Activated T-cell treated with anti-CD3 and anti-CD28 coated beads, Interleukin-2, amount 50 U/mL, for 72 hours (primary cell): Measurements from ENCODE around the gene ADCY5. TPM values are rescaled to one million over a fixed set of nuclear protein-coding genes. Genes with fewer than 3 reads are reported as not detected.

Experiments
- ATAC-seq, 2 donors: fragments of 150-1000 bp; cut with Tn5 transposase; replicated peaks in 1 of 2; 2 replicates each; pipeline ENCODE4 v1.10.0; 2021; ENCODE audit warnings: moderate library complexity in 2 of 2, mild to moderate bottlenecking in 1 of 2
- DNase-seq, 2 donors: peaks; one replicate each; pipeline ENCODE4 v3.0.0; 2021 to 2022; ENCODE audit warnings: mixed read lengths in 1 of 2
- H3K27ac Mint-ChIP-seq: one replicate; pipeline ENCODE4 v1.8.0; 2022; ENCODE audit warnings: mild to moderate bottlenecking, moderate library complexity, mixed read lengths
- H3K27me3 Mint-ChIP-seq: one replicate; pipeline ENCODE4 v1.8.0; 2022; ENCODE audit warnings: low read depth, mixed read lengths
- H3K36me3 Mint-ChIP-seq, 2 donors: one replicate each; pipeline ENCODE4 v1.8.0; 2022; ENCODE audit warnings: mixed read lengths in 2 of 2, mild to moderate bottlenecking in 1 of 2; ENCODE audit not compliant: insufficient read depth in 2 of 2
- H3K4me1 Mint-ChIP-seq: one replicate; pipeline ENCODE4 v1.8.0; 2022; ENCODE audit warnings: low read depth, mixed read lengths
- H3K4me3 Mint-ChIP-seq, 2 donors: one replicate each; pipeline ENCODE4 v1.8.0; 2022; ENCODE audit warnings: mild to moderate bottlenecking in 2 of 2, mixed read lengths in 2 of 2, moderate library complexity in 2 of 2
- H3K9me3 Mint-ChIP-seq, 2 donors: one replicate each; pipeline ENCODE4 v1.8.0; 2022; ENCODE audit warnings: mixed read lengths in 2 of 2
- total RNA-seq, 2 donors: library from RNA; stranded (reverse); gene quantifications; one replicate each; pipeline ENCODE4 v1.2.3, GENCODE V29; 2022

Gene ADCY5
- total RNA-seq, 2 donors from 2014 or later = not detected

GRCh38 chr3:123478314-123478713 is 29.4 kb upstream of the ADCY5 start:
- Mint-ChIP-seq H3K4me3 (no peak overlapping the region), H3K36me3 (no peaks in the 10 kb centered on the region), H3K27me3 (no peaks in the 10 kb centered on the region), H3K9me3 (no peaks in the 10 kb centered on the region), H3K4me1 (no peaks in the 10 kb centered on the region), H3K27ac (no peak overlapping the region)
- ATAC-seq (no peak), DNase-seq (no peak)

DNA sequence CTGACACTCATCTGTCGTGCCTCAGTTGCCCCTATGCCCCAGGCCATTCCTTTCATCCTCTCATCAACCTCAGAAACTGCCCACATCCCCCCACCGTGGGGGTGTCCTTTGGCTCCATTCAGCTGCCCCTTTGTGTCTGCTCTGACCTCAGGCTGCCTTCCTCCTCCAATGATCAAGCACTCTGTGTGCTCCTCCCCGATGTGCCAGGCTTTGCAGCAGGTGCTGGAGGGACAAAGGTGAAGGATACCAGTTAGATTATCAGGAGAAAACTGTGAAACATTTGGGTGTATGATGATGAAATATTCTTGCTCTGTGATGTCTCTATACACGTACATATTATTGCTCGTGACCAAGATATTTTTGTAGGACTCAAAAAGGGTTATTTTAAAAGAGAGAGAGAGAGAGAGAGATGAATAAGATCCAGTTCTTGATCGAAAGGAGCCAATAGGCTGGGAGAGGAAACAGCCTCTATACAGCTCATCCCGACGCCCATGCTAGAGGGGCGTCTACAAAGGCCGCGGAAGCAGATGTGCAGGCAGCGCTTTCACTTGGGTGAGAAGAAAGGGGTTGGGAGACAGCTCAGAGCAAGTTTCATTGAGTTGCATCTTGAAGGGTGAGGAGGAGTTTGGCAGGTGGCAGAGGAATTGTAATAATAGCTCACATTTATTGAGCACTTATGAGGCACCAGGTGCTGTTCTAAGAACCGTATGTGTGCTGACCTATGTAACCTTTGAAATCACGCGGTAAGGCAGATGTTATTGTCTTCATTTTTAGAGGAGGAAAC is 28.3 kb upstream of the ADCY5 start:
- Mint-ChIP-seq H3K27ac (no peak overlapping the region), H3K4me3 (no peak overlapping the region), H3K9me3 (no peaks in the 10 kb centered on the region), H3K4me1 (no peaks in the 10 kb centered on the region), H3K27me3 (no peaks in the 10 kb centered on the region), H3K36me3 (no peaks in the 10 kb centered on the region)
- ATAC-seq (no peak), DNase-seq (no peak)

DNA sequence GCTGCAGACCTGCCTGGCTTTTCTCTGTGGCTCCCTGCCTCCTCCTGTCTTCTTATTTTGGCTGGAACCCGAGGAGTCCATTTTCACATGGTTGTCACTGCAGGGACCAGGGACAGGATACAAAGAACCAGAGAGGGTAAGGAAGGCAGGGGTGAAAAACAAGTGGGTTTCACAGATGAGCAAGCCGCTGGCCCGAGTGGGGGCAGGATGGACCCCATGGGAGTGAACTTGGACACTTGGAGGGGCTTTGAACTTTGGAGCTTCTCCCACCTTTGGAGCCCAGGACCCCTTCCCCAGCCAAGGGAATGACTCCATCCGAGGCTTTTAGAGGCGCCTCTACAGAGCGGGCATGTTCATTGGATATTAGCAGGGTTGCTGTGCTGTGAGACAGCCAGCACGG is 26.9 kb upstream of the ADCY5 start:
- ATAC-seq = no peak

GRCh38 chr3:123471106-123471505 is 22.2 kb upstream of the ADCY5 start:
- ATAC-seq = no peak
- H3K4me1 Mint-ChIP-seq = no peaks in the 10 kb centered on the region

More for the DNA sequence above, 26.9 kb upstream of the ADCY5 start:
- no peaks in the 10 kb centered on the region for H3K36me3 Mint-ChIP-seq
- no peak overlapping the region for H3K27ac Mint-ChIP-seq
- H3K27me3 Mint-ChIP-seq = no peaks in the 10 kb centered on the region
- H3K4me1 Mint-ChIP-seq = no peaks in the 10 kb centered on the region
- no peak for DNase-seq
- no peak overlapping the region for H3K4me3 Mint-ChIP-seq
- H3K9me3 Mint-ChIP-seq = no peaks in the 10 kb centered on the region

DNA sequence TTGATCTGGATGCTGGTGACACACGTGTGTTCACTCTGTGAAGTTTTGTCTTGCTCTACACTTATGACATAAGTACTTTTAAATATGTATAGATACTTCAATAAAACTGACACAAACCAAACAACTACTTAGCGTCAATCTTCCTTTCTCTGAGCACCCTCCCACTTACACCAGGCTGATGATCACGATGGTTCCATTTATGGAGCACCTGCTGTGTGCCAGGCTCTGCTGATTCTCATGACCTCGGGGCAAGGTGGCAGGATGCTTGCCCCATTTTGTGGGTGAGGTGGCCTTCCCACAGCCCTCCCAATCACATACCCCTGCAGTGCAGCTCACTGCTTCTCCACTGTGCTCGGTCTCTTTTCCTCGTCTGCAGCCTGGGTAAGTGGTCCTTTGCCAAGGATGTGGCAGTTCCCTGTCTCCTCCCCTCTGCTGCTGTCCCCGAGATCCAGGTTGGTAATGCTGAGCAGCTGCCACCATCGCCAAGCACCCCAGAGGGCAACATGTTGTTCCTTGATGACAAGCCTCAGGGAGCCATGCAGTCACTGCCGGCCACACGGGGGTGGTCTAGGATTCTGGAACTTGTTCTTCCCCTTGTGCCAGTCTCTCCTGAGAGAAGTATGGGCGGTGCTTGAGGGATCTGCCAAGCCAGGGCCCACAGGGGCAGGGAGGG is 20.6 kb upstream of the ADCY5 start:
- no peak for DNase-seq
- H3K4me1 Mint-ChIP-seq = no peaks in the 10 kb centered on the region
- no peaks in the 10 kb centered on the region for H3K36me3 Mint-ChIP-seq
- H3K27ac Mint-ChIP-seq = no peak overlapping the region
- H3K27me3 Mint-ChIP-seq = peaks cover 18% of the 10 kb centered on the region
- ATAC-seq = no peak
- no peak overlapping the region for H3K4me3 Mint-ChIP-seq
- H3K9me3 Mint-ChIP-seq = no peaks in the 10 kb centered on the region

More at GRCh38 chr3:123471106-123471505, 22.2 kb upstream of the ADCY5 start:
- Mint-ChIP-seq H3K36me3 (no peaks in the 10 kb centered on the region), H3K9me3 (no peaks in the 10 kb centered on the region), H3K27ac (no peak overlapping the region), H3K27me3 (peaks cover 8% of the 10 kb centered on the region), H3K4me3 (no peak overlapping the region)
- DNase-seq = no peak

DNA sequence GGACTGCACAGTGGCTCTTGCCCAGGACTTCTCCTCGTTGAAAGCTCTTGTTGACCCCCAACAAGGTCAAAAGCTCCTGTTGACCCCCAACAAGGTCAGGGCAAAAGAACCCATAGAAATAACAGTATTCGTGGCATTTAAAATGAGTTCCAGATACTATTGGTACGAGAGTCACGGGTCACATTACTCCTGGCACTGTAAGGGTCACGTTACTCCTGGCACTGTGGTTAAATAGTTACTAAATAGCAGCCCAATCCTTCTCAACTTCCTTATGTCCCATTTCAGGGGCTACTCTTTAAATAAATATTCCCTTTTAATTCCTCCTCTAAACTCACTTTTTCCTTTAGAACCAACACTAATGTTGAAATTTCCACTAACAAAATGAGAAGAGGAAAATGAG is 18.2 kb upstream of the ADCY5 start:
- no peak overlapping the region for H3K4me3 Mint-ChIP-seq
- ATAC-seq (no peak), DNase-seq (no peak)
- H3K9me3 Mint-ChIP-seq = no peaks in the 10 kb centered on the region
- H3K36me3 Mint-ChIP-seq = no peaks in the 10 kb centered on the region
- H3K27ac Mint-ChIP-seq = no peak overlapping the region
- peaks cover 27% of the 10 kb centered on the region for H3K27me3 Mint-ChIP-seq
- H3K4me1 Mint-ChIP-seq = no peaks in the 10 kb centered on the region

DNA sequence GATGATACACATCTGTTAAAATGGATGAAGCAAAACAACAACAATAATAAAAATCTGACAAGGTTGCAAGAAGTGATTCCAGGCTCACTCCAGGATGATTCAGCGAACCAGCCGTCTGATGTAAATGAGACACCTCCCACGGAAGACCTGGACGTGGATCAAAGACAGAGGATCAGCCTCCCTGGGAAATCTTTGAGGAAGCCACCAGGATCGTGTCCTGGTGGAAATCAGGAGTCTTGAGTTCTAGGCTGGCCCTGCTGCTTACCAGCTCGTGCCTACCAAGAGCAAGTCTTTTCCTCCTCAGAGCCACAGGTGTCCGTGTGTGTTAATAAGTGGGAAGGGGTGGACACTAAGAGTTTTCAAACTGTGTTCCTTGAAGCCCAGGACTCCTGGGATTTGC is 15.3 kb upstream of the ADCY5 start:
- no peaks in the 10 kb centered on the region for H3K4me1 Mint-ChIP-seq
- no peaks in the 10 kb centered on the region for H3K36me3 Mint-ChIP-seq
- no peaks in the 10 kb centered on the region for H3K9me3 Mint-ChIP-seq
- H3K27me3 Mint-ChIP-seq = peaks cover 27% of the 10 kb centered on the region
- no peak for DNase-seq
- H3K27ac Mint-ChIP-seq = no peak overlapping the region
- no peak for ATAC-seq
- no peak overlapping the region for H3K4me3 Mint-ChIP-seq

DNA sequence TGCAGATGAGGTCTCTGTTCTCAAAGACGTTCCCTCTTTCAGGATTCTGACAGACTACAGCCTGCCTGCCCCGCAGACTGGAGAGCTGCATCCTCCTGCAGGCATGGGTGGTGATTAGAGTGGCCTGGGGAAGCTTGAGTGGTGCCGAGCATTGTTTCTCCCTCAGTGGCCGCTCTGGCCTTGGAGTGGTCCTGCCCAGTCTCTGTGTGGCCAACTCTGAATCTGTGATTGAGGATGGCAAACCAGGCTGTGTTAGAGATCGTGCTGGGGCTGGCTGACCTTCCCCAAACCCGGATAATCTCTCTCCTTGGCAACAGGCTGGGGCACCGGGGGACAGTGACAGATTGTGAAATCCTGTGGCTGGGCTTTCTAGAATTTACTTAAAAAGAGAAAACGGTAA is 11.0 kb upstream of the ADCY5 start:
- Mint-ChIP-seq H3K4me3 (no peak overlapping the region), H3K27ac (no peak overlapping the region), H3K27me3 (peaks cover 24% of the 10 kb centered on the region), H3K36me3 (no peaks in the 10 kb centered on the region), H3K4me1 (no peaks in the 10 kb centered on the region), H3K9me3 (no peaks in the 10 kb centered on the region)
- ATAC-seq = no peak
- no peak for DNase-seq

DNA sequence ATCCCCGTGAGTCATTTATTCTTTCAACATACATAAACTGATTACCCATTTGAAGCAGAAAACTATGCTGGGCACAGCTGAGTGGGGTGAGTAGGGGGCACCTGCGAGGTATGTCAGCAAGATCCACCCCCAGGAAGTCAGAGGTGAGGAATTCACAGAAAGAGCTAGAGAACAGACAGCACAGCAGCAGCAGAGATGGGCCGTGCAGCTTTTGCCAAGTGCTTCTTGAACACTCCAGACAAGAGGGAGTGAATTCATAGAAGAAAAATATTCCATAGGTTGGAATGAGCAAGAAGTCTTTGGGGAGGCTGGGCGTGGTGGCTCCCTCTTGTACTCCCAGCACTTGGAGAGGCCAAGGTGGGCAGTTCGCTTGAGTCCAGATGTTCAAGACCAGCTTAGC is 9.4 kb upstream of the ADCY5 start:
- H3K4me1 Mint-ChIP-seq = no peaks in the 10 kb centered on the region
- no peak overlapping the region for H3K27ac Mint-ChIP-seq
- no peak overlapping the region for H3K4me3 Mint-ChIP-seq
- H3K27me3 Mint-ChIP-seq = peaks cover 30% of the 10 kb centered on the region
- ATAC-seq (no peak), DNase-seq (no peak)
- no peaks in the 10 kb centered on the region for H3K36me3 Mint-ChIP-seq
- H3K9me3 Mint-ChIP-seq = no peaks in the 10 kb centered on the region

GRCh38 chr3:123457841-123458240 is 9.0 kb upstream of the ADCY5 start:
- Mint-ChIP-seq H3K4me1 (no peaks in the 10 kb centered on the region), H3K27me3 (peaks cover 31% of the 10 kb centered on the region), H3K27ac (no peak overlapping the region), H3K36me3 (no peaks in the 10 kb centered on the region), H3K4me3 (no peak overlapping the region), H3K9me3 (no peaks in the 10 kb centered on the region)
- no peak for DNase-seq
- ATAC-seq = no peak

GRCh38 chr3:123453675-123454074 is 4.8 kb upstream of the ADCY5 start:
- no peak for DNase-seq

DNA sequence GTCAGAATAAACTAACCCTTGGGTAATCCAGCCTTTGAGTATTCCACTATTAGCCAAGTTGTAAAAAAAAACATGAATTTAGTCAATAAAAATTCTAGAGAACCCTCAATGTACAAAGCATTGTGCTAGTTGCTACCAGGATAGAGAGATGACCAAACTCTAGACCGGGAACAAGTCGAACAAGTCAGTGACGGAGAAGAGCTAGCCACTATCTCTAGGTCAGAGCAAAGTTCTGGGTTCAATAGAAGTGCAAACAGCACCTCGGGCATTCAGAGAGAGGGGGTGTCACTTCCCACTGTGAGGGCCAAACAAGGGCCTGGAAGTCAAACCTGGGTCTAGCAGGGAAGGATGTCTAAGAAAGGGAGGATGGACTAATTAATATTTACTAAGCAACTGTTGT is 2.3 kb upstream of the ADCY5 start:
- H3K36me3 Mint-ChIP-seq = peaks cover 1 to 2% of the 10 kb centered on the region in 2 donors
- H3K9me3 Mint-ChIP-seq = no peaks in the 10 kb centered on the region

More at GRCh38 chr3:123453675-123454074, 4.8 kb upstream of the ADCY5 start:
- Mint-ChIP-seq H3K4me1 (no peaks in the 10 kb centered on the region), H3K27me3 (peaks cover 48% of the 10 kb centered on the region), H3K4me3 (no peak overlapping the region), H3K27ac (no peak overlapping the region), H3K36me3 (no peaks in the 10 kb centered on the region), H3K9me3 (no peaks in the 10 kb centered on the region)
- no peak for ATAC-seq

DNA sequence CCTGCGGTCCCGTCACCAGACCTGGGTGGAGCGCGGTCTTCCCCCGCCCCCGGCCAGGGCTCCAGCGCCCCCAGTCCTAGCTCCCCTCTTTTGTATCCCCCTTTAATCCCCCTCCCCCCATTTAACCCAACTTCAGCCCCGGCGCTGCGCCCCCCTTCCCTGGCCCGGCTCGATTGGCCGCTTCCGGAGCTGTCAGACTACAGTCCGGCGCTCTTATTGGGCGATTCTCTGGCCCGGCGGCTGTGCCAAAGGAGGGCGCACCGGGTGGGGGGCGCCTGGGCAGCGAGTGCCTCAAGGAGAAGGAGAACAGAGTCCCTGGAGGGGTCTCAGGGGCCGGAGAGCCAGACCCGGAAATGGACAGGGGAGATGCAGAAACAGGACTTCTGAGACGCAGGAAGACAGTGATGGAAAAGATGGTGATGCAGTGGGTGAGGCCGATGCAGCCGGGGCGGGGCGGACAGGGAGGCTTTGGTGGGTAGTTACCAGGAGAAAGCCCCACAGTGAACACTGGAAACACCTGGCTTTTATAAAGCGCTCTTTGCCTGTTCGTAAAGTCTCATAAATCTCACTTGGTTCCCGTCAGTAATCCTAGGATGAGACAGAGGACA is 1.2 kb upstream of the ADCY5 start:
- no peak for ATAC-seq
- Mint-ChIP-seq H3K27ac (no peak overlapping the region), H3K27me3 (peaks cover 55% of the 10 kb centered on the region), H3K36me3 (peaks cover 1 to 2% of the 10 kb centered on the region in 2 donors), H3K4me3 (peak overlapping the region; percentile 54 to 74), H3K4me1 (no peaks in the 10 kb centered on the region), H3K9me3 (no peaks in the 10 kb centered on the region)
- no peak for DNase-seq

More for the DNA sequence above, 2.3 kb upstream of the ADCY5 start:
- H3K4me1 Mint-ChIP-seq = no peaks in the 10 kb centered on the region
- H3K27ac Mint-ChIP-seq = no peak overlapping the region
- DNase-seq (no peak), ATAC-seq (no peak)
- no peak overlapping the region for H3K4me3 Mint-ChIP-seq
- peaks cover 44% of the 10 kb centered on the region for H3K27me3 Mint-ChIP-seq
